Panc1 (cell line): ENCODE results near the gene CALB2. TPM values are rescaled to one million over a fixed set of nuclear protein-coding genes. Genes with fewer than 3 reads are reported as not detected.

Experiments used
- ATAC-seq: fragments of 200-7000 bp; cut with Tn5 transposase; 2 replicates; pipeline ENCODE4 v1.9.1; 2020; ENCODE audit warnings: mild to moderate bottlenecking, moderate library complexity
- BruUV-seq: library from RNA; stranded (reverse); fragments of 400-500 nt; replicated peaks from 2 replicates; lab custom pipeline; 2021; lab: Mats Ljungman, UMichigan
- CTCF ChIA-PET: fragments of 300-600 bp; sonication (Branson Sonifier 250); formaldehyde crosslinking; loops from one replicate; lab custom pipeline; 2022; ENCODE audit warnings: antibody characterized with exemption; lab: Charles Lee
- POLR2A ChIA-PET: fragments of 300-600 bp; sonication (Branson Sonifier 250); formaldehyde crosslinking; loops from one replicate; lab custom pipeline; 2022; ENCODE audit warnings: antibody characterized with exemption; lab: Charles Lee
- DNase-seq: peaks from one replicate; pipeline ENCODE4 v3.0.0-alpha.2; 2010; ENCODE audit warnings: low read depth, low spot score
- H3K27ac ChIP-seq: 2 replicates; pipeline ENCODE4 v1.5.1; 2011; ENCODE audit warnings: mild to moderate bottlenecking, low read length, inconsistent platforms
- H3K27me3 ChIP-seq: fragments of 200-500 bp; sonication (Bioruptor generic); 2 replicates; pipeline ENCODE4 v1.6.0; 2014; ENCODE audit warnings: low read length, inconsistent platforms; ENCODE audit not compliant: control insufficient read depth, insufficient read depth
- H3K36me3 ChIP-seq: fragments of 200-500 bp; sonication (Bioruptor generic); 2 replicates; pipeline ENCODE4 v1.5.1; 2014; ENCODE audit warnings: inconsistent platforms, mild to moderate bottlenecking, low read length, moderate library complexity; ENCODE audit not compliant: control insufficient read depth, insufficient read depth
- H3K4me1 ChIP-seq: 2 replicates; pipeline ENCODE4 v1.5.1; 2011; ENCODE audit warnings: inconsistent platforms, mild to moderate bottlenecking, low read length, moderate library complexity; ENCODE audit not compliant: control insufficient read depth, insufficient read depth
- H3K4me3 ChIP-seq, 2 experiments: 2 replicates each; pipeline ENCODE4 v1.5.1; 2011 to 2012; ENCODE audit warnings: low read depth in 2 of 2, low read length in 2 of 2, mild to moderate bottlenecking in 2 of 2, inconsistent platforms in 1 of 2, moderate library complexity in 1 of 2
- H3K9me3 ChIP-seq: fragments of 200-500 bp; sonication (Bioruptor generic); 2 replicates; pipeline ENCODE4 v1.5.1; 2014; ENCODE audit warnings: low read depth, mild to moderate bottlenecking, inconsistent platforms, low read length, moderate library complexity; ENCODE audit not compliant: control insufficient read depth, insufficient read depth
- CTCF ChIP-seq: fragments of 450-650 bp; IDR thresholded peaks from 2 replicates; pipeline ENCODE4 v1.5.1; 2017; ENCODE audit warnings: mild to moderate bottlenecking
- POLR2AphosphoS5 ChIP-seq: IDR thresholded peaks from 2 replicates; pipeline ENCODE4 v1.6.1; 2012; ENCODE audit warnings: mild to moderate bottlenecking, low read depth, low read length, moderate library complexity
- REST ChIP-seq, 2 experiments: IDR thresholded peaks; 2 replicates each; pipeline ENCODE4 v1.6.1; 2011 to 2012; ENCODE audit warnings: low read depth in 2 of 2, control low read depth in 1 of 2, low read length in 1 of 2, mild to moderate bottlenecking in 1 of 2, moderate library complexity in 1 of 2; ENCODE audit not compliant: insufficient read depth in 1 of 2
- SIN3A ChIP-seq: IDR thresholded peaks from 2 replicates; pipeline ENCODE4 v1.6.1; 2012; ENCODE audit warnings: low read depth, mild to moderate bottlenecking, low read length, moderate library complexity, borderline replicate concordance; ENCODE audit not compliant: insufficient read depth
- TCF7L2 ChIP-seq: IDR thresholded peaks from 2 replicates; pipeline ENCODE4 v1.6.1; 2011; ENCODE audit warnings: mild to moderate bottlenecking, low read depth, low read length, inconsistent platforms
- in situ Hi-C: cut with HindIII; loops from 2 replicates; pipeline ENCODE4 v1.10.0; 2016; ENCODE audit warnings: low sequenced_read_pairs, low pct_unique_long_range_greater_than_20kb
- intact Hi-C: fragments of 100-400 bp; cut with micrococcal nuclease; formaldehyde crosslinking; loops from one replicate; pipeline ENCODE4 v1.10.0; 2022; ENCODE audit not compliant: unreplicated experiment
- total RNA-seq: library from RNA; stranded (reverse); gene quantifications from one replicate; pipeline ENCODE4 v1.2.1, GENCODE V29; 2021; ENCODE audit not compliant: unreplicated experiment

Gene CALB2
- total RNA-seq, 1 experiment from 2014 or later, result 0.59 TPM

DNA sequence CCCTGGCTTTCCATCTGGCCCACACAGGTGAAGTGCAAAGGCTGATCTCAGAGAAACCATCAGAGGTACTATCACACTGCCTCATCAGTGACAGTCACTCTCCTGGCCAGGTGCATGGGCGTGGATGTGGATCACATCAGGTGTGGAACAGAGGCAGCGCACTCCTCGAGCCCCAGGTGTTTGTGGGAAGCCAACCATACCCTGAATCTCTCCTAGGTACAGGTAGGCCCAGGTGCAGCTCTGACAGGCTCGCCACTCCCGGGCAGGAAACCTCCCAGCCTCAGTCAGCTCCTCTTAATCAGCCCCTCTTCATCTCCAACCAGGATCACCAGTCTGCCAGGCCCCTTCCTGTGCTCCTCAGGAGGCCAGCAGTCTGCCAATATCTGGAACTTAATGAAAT lies 51.6 kb downstream of the CALB2 start:
- in situ Hi-C loops, result no loop called here
- no peak overlapping the region for H3K27ac ChIP-seq
- H3K4me1 ChIP-seq, result no peaks in the 10 kb centered on the region; the same call in 1 of the 2 replicates
- ATAC-seq (no peak), DNase-seq (no peak)
- no TSS peak for BruUV-seq
- intact Hi-C loops, result loop anchor here (5.0 kb wide), 1 partner anchor 132 kb away; no protein-coding TSS in a partner anchor
- H3K9me3 ChIP-seq, result no peaks in the 10 kb centered on the region
- no peaks in the 10 kb centered on the region for H3K36me3 ChIP-seq
- H3K27me3 ChIP-seq, result no peaks in the 10 kb centered on the region; the same call in 1 of the 2 replicates
- POLR2A ChIA-PET, result no interaction called here
- H3K4me3 ChIP-seq, result no peak overlapping the region
- CTCF ChIA-PET, result interaction anchor here (0.7 kb wide), 1 partner anchor 603 kb away, joined by 3 read pairs; no protein-coding TSS in a partner anchor
- TF ChIP-seq REST (IDR thresholded peaks at IDR 0.05; ENCODE audit: insufficient read depth in 1 of 2, low read depth in 2 of 2, low read length in 1 of 2), result no peak
- no peak for TF ChIP-seq POLR2AphosphoS5
- TF ChIP-seq SIN3A, result no peak
- TF ChIP-seq CTCF, result no peak
- TF ChIP-seq TCF7L2, result no peak

DNA sequence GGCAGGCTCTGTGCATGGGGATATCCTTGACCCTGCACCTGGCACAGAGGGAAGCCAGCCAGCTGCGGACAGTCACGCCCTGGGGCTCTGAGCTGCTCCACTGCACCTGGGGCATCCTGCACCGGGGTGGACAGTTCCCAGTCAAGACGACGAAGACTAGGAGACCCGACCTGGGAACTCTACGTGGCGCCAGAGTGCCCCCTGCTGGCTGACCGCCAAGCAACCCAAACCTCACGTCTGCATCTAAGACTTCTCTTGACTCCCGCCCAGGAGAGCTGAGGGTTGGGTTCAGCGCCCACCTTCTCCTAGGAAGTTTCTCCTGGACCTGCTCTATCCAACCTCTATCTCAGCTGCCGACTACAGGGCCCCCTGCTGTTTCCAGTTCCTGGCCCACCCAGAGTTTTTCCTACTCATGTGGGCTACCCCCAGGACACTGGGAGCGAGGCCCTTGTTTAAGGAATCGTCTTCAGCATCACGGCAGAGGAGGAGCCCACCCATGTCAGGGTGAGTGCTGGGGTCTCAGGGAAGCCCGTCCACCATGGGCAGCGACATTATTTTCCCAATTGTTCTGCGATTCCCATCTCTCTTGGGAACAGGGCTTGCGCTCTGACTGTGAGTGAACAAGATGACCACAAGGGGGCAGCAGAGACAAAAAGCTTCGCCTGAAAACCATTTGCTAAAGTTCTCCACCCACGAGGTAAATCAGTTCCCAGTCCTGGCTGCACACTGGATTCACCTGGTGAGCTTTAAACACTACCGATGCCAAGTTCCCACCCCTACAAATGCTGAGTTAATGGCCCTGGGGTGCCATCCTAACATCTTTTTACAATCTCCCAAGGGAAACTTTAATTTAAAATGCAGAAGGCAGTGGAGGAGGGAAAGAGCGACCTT lies 54.0 kb downstream of the CALB2 start:
- Histone ChIP-seq H3K27ac (no peak overlapping the region), H3K9me3 (no peaks in the 10 kb centered on the region), H3K4me1 (no peaks in the 10 kb centered on the region; the same call in 1 of the 2 replicates), H3K36me3 (no peaks in the 10 kb centered on the region), H3K4me3 (peak overlapping the region in 1 of 2 experiments; percentile 20; a peak in 1 of 4 replicates), H3K27me3 (no peaks in the 10 kb centered on the region; the same call in 1 of the 2 replicates)
- intact Hi-C loops, result loop anchor here (2.0 to 5.0 kb wide), 2 partner anchors 86 to 130 kb away; no protein-coding TSS in a partner anchor
- ATAC-seq (peak; percentile 92), DNase-seq (peak; percentile 50)
- ChIA-PET POLR2A (no interaction called here), CTCF (interaction anchor here (1.1 to 1.3 kb wide), 2 partner anchors 85 to 87 kb away, joined by 3 to 8 read pairs; no protein-coding TSS in a partner anchor)
- no TSS peak for BruUV-seq
- TF ChIP-seq SIN3A (no peak), CTCF (peak; percentile 85)
- in situ Hi-C loops, result no loop called here
